Measurements from ENCODE around the gene NECAP2. TPM values are rescaled to one million over a fixed set of nuclear protein-coding genes. Genes with fewer than 3 reads are reported as not detected.
"Not testable (repeated sequence)": the region's sequence is repeated elsewhere in the genome, so short reads cannot be mapped to it uniquely, and the experiment has no call there.

The NECAP2 gene
- total RNA-seq, 1 donor from 2014 or later, result 162 TPM

GRCh38 chr1:16425125-16426025 is 15.1 kb upstream of the NECAP2 start:
- DNase-seq (ENCODE audit: low read depth, low spot score), result no peak

- DNase-seq (ENCODE audit: low read depth, low spot score), result no peak
Observed at GRCh38 chr1:16430606-16431005, 9.9 kb upstream of the NECAP2 start.

- no peak for DNase-seq (ENCODE audit: low read depth, low spot score)
Observed at GRCh38 chr1:16433030-16433429, 7.5 kb upstream of the NECAP2 start.

- no peak for DNase-seq (ENCODE audit: low read depth, low spot score)
Observed at GRCh38 chr1:16434007-16434406, 6.5 kb upstream of the NECAP2 start.

- no peak for DNase-seq (ENCODE audit: low read depth, low spot score)
Observed at GRCh38 chr1:16434501-16434900, 6.0 kb upstream of the NECAP2 start.

GRCh38 chr1:16436946-16437474 is 3.5 kb upstream of the NECAP2 start, which contains the start of gene SPATA21:
SPATA21 (minus strand) TSS chr1:16437424; CDS start chr1:16431371, 6,053 bp downstream.
- DNase-seq (ENCODE audit: low read depth, low spot score), result no peak

- DNase-seq (ENCODE audit: low read depth, low spot score), result no peak
Observed at GRCh38 chr1:16438516-16438915, 2.0 kb upstream of the NECAP2 start.

- DNase-seq (ENCODE audit: low read depth, low spot score), result no peak
Observed at GRCh38 chr1:16438924-16439323, 1.6 kb upstream of the NECAP2 start.

- no peak for DNase-seq (ENCODE audit: low read depth, low spot score)
Observed at GRCh38 chr1:16440131-16440469, 424 bp upstream of the NECAP2 start.

- DNase-seq (ENCODE audit: low read depth, low spot score), result no peak
Observed at GRCh38 chr1:16441282-16441665, 750 bp downstream of the NECAP2 start.

GRCh38 chr1:16442265-16442664 is 1.7 kb downstream of the NECAP2 start:
- DNase-seq (ENCODE audit: low read depth, low spot score), result no peak

GRCh38 chr1:16442941-16443340 is 2.4 kb downstream of the NECAP2 start:
- no peak for DNase-seq (ENCODE audit: low read depth, low spot score)

GRCh38 chr1:16443975-16444770 is 3.6 kb downstream of the NECAP2 start:
- DNase-seq (ENCODE audit: low read depth, low spot score), result no peak

- no peak for DNase-seq (ENCODE audit: low read depth, low spot score)
Observed at GRCh38 chr1:16445052-16445451, 4.5 kb downstream of the NECAP2 start.

GRCh38 chr1:16446116-16446515 is 5.6 kb downstream of the NECAP2 start:
- no peak for DNase-seq (ENCODE audit: low read depth, low spot score)

GRCh38 chr1:16447641-16448040 is 7.1 kb downstream of the NECAP2 start:
- DNase-seq (ENCODE audit: low read depth, low spot score), result no peak

GRCh38 chr1:16449065-16449464 is 8.5 kb downstream of the NECAP2 start:
- no peak for DNase-seq (ENCODE audit: low read depth, low spot score)

GRCh38 chr1:16449666-16450065 is 9.1 kb downstream of the NECAP2 start:
- DNase-seq (ENCODE audit: low read depth, low spot score), result no peak

- no peak for DNase-seq (ENCODE audit: low read depth, low spot score)
Observed at GRCh38 chr1:16450863-16451481, 10.4 kb downstream of the NECAP2 start.

GRCh38 chr1:16451841-16452528 is 11.5 kb downstream of the NECAP2 start:
- DNase-seq (ENCODE audit: low read depth, low spot score), result no peak

GRCh38 chr1:16454909-16455308 is 14.4 kb downstream of the NECAP2 start:
- DNase-seq (ENCODE audit: low read depth, low spot score), result not testable (repeated sequence)
